ENCODE results near the gene DCAKD. TPM values are rescaled to one million over a fixed set of nuclear protein-coding genes. Genes with fewer than 3 reads are reported as not detected.

The DCAKD gene
- total RNA-seq, 1 experiment from 2014 or later: 31.9 TPM

GRCh38 chr17:45032174-45032541 lies 19.3 kb downstream of the DCAKD start:
- ChIA-PET POLR2A (no interaction called here), CTCF (no interaction called here), RAD21 (ENCODE audit: low non-redundant PET in 1 of 2, low total read pairs in 2 of 2, uncharacterized antibody in 2 of 2, unreplicated experiment in 2 of 2) (no interaction called here)
- H3K4me2 ChIP-seq (ENCODE audit: low read length): no peak overlapping the region
- no peaks in the 10 kb centered on the region for H4K20me1 ChIP-seq (ENCODE audit: insufficient read depth)
- H3K9me2 ChIP-seq (ENCODE audit: insufficient read depth): no peaks in the 10 kb centered on the region
- H3K27me3 ChIP-seq (ENCODE audit: insufficient read depth, low read length): no peaks in the 10 kb centered on the region
- no peak for DNase-seq (ENCODE audit: low read depth, low spot score)
- BruUV-seq (replicated peaks): no TSS peak
- TF ChIP-seq ZNF274 (IDR thresholded peaks at IDR 0.05; ENCODE audit: low read depth, low read length) (no peak), SP1 (IDR thresholded peaks at IDR 0.05; ENCODE audit: low read depth) (no peak), EZH2 (IDR thresholded peaks at IDR 0.05) (no peak), CEBPB (IDR thresholded peaks at IDR 0.05; ENCODE audit: low read depth) (no peak), CTCF (IDR thresholded peaks at IDR 0.05 in 2 of 3, conservative IDR thresholded peaks at IDR 0.05 in 1 of 3; ENCODE audit: borderline replicate concordance in 1 of 3, insufficient read depth in 1 of 3, low read depth in 2 of 3, low read length in 2 of 3) (no peak), EGR1 (IDR thresholded peaks at IDR 0.05; ENCODE audit: low read depth) (no peak)
- no peaks in the 10 kb centered on the region for H3K4me1 ChIP-seq (ENCODE audit: control insufficient read depth in 1 of 2, insufficient read depth in 2 of 2, low read length in 2 of 2)
- no peaks in the 10 kb centered on the region for H3K79me2 ChIP-seq (ENCODE audit: insufficient read depth, low read length)
- intact Hi-C loops (cut with micrococcal nuclease): no loop called here
- peaks cover 9 to 12% of the 10 kb centered on the region in 2 experiments for H3K36me3 ChIP-seq (ENCODE audit: control insufficient read depth in 1 of 2, insufficient read depth in 2 of 2, low read length in 2 of 2)
- ATAC-seq: no peak
- no peak overlapping the region for H2AFZ ChIP-seq (ENCODE audit: low read depth, low read length, poor library complexity, severe bottlenecking)
- no peak overlapping the region for H3K27ac ChIP-seq (ENCODE audit: low read depth, low read length)
- H3K4me3 ChIP-seq (replicated peaks in 1 of 2; ENCODE audit: low read depth in 1 of 2, low read length in 2 of 2): no peak overlapping the region
- H3K9ac ChIP-seq (ENCODE audit: low read length): no peak overlapping the region
- no peaks in the 10 kb centered on the region for H3K9me3 ChIP-seq (ENCODE audit: control insufficient read depth in 1 of 2, insufficient read depth in 1 of 2, low read depth in 1 of 2, low read length in 2 of 2)

- ChIA-PET CTCF (no interaction called here), POLR2A (no interaction called here)
- TF ChIP-seq FOSL1 (IDR thresholded peaks at IDR 0.05; ENCODE audit: low read depth): no peak
- TF ChIP-seq ATF3 (IDR thresholded peaks at IDR 0.05): no peak
- no peak for TF ChIP-seq SP1 (IDR thresholded peaks at IDR 0.05; ENCODE audit: low read depth)
- TF ChIP-seq EGR1 (IDR thresholded peaks at IDR 0.05; ENCODE audit: low read depth): no peak
- no peak for TF ChIP-seq POLR2AphosphoS5 (IDR thresholded peaks at IDR 0.05; ENCODE audit: low read depth, low read length)
- TF ChIP-seq EZH2phosphoT487 (IDR thresholded peaks at IDR 0.05; ENCODE audit: borderline replicate concordance): no peak
- TF ChIP-seq CBX3 (IDR thresholded peaks at IDR 0.05; ENCODE audit: low read depth): no peak
- TF ChIP-seq RAD21 (IDR thresholded peaks at IDR 0.05; ENCODE audit: low read depth): no peak
- TF ChIP-seq ELF1 (IDR thresholded peaks at IDR 0.05; ENCODE audit: borderline replicate concordance, low read depth): no peak
- no peak for TF ChIP-seq YY1 (IDR thresholded peaks at IDR 0.05; ENCODE audit: extremely low read depth, insufficient replicate concordance, low read depth, low read length)
- TF ChIP-seq ZNF274 (IDR thresholded peaks at IDR 0.05; ENCODE audit: low read depth, low read length): no peak
- no peak for TF ChIP-seq ZBTB33 (IDR thresholded peaks at IDR 0.05; ENCODE audit: extremely low read depth, insufficient replicate concordance, low read length)
- TF ChIP-seq SIN3A (IDR thresholded peaks at IDR 0.05; ENCODE audit: low read depth): no peak
Observed at GRCh38 chr17:45031231-45032173, 19.9 kb downstream of the DCAKD start.

More at GRCh38 chr17:45031231-45032173, 19.9 kb downstream of the DCAKD start:
- H3K36me3 ChIP-seq (ENCODE audit: control insufficient read depth in 1 of 2, insufficient read depth in 2 of 2, low read length in 2 of 2): peaks cover 9 to 12% of the 10 kb centered on the region in 2 experiments
- no peak overlapping the region for H3K4me3 ChIP-seq (replicated peaks in 1 of 2; ENCODE audit: low read depth in 1 of 2, low read length in 2 of 2)
- H3K4me2 ChIP-seq (ENCODE audit: low read length): no peak overlapping the region
- H3K9me2 ChIP-seq (ENCODE audit: insufficient read depth): no peaks in the 10 kb centered on the region
- no peak overlapping the region for H2AFZ ChIP-seq (ENCODE audit: low read depth, low read length, poor library complexity, severe bottlenecking)
- ATAC-seq (no peak), DNase-seq (ENCODE audit: low read depth, low spot score) (no peak)
- H4K20me1 ChIP-seq (ENCODE audit: insufficient read depth): no peaks in the 10 kb centered on the region
- H3K27me3 ChIP-seq (ENCODE audit: insufficient read depth, low read length): no peaks in the 10 kb centered on the region
- H3K79me2 ChIP-seq (ENCODE audit: insufficient read depth, low read length): no peaks in the 10 kb centered on the region
- intact Hi-C loops (cut with micrococcal nuclease): no loop called here
- BruUV-seq (replicated peaks): no TSS peak
- H3K9ac ChIP-seq (ENCODE audit: low read length): no peak overlapping the region
- no peaks in the 10 kb centered on the region for H3K4me1 ChIP-seq (ENCODE audit: control insufficient read depth in 1 of 2, insufficient read depth in 2 of 2, low read length in 2 of 2)
- no peak overlapping the region for H3K27ac ChIP-seq (ENCODE audit: low read depth, low read length)
- RAD21 ChIA-PET (ENCODE audit: low non-redundant PET in 1 of 2, low total read pairs in 2 of 2, uncharacterized antibody in 2 of 2, unreplicated experiment in 2 of 2): no interaction called here
- no peaks in the 10 kb centered on the region for H3K9me3 ChIP-seq (ENCODE audit: control insufficient read depth in 1 of 2, insufficient read depth in 1 of 2, low read depth in 1 of 2, low read length in 2 of 2)
